ENCODE measurements around the gene FKBP8. TPM values are rescaled to one million over a fixed set of nuclear protein-coding genes. Genes with fewer than 3 reads are reported as not detected.

Gene FKBP8
- polyA plus RNA-seq, 3 donors = 78.0 to 159 (median 81.2) TPM

DNA sequence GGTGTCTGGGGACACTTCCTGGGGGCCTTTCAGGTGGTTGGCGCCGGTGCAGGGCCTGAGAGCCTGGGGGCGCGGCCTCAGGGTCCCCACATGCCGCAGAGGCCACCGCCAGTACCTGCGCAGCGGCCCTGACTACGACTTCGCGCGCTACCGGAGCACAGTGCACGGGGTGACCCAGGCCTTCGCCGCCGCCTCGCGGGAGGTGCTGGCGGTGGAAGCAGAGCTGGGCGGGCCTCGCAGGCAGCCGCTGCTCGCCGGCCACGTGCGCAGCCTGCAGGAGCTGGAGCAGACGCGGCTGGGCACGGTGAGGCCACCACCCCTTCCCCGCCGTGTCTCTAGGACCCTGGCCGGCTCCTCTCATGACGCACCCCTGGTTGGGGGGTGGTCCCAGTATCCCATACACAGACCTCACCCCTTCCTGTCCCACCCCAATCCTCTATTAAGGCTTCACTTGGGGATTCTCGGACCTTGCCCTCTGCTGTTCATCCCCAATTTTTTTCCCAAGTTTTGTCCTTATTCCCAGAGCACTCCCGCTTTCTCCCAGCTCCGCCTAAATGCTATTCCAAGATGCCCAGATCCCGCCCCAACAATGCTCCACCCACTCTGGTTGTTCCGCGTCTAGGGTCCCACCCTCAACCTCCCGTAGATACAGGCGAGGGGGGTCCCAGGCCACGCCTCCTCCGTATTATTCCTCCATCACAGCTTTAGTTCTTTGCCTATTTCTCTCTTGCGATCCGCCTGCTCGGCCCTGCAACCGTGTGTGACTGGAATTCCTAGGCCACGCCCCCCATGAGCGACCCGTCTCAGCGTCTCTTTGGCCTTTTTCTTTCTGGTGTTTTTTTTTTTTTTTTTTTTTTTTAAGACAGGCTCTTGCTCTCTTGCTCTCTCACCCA lies 46.3 kb upstream of the FKBP8 start:
- H2AFZ ChIP-seq (ENCODE audit: insufficient read depth, low read depth, low read length, poor library complexity, severe bottlenecking) = peak overlapping the region; percentile 91
- no peaks in the 10 kb centered on the region for H3K9me3 ChIP-seq (replicated peaks in 1 of 2; ENCODE audit: control insufficient read depth in 1 of 2, insufficient read depth in 1 of 2, low read length in 2 of 2)
- TF ChIP-seq, protein P1, sequence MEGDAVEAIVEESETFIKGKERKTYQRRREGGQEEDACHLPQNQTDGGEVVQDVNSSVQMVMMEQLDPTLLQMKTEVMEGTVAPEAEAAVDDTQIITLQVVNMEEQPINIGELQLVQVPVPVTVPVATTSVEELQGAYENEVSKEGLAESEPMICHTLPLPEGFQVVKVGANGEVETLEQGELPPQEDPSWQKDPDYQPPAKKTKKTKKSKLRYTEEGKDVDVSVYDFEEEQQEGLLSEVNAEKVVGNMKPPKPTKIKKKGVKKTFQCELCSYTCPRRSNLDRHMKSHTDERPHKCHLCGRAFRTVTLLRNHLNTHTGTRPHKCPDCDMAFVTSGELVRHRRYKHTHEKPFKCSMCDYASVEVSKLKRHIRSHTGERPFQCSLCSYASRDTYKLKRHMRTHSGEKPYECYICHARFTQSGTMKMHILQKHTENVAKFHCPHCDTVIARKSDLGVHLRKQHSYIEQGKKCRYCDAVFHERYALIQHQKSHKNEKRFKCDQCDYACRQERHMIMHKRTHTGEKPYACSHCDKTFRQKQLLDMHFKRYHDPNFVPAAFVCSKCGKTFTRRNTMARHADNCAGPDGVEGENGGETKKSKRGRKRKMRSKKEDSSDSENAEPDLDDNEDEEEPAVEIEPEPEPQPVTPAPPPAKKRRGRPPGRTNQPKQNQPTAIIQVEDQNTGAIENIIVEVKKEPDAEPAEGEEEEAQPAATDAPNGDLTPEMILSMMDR (IDR thresholded peaks at IDR 0.05) = no peak
- H3K4me3 ChIP-seq (replicated peaks in 1 of 3; ENCODE audit: low read depth in 2 of 3, low read length in 3 of 3) = peak overlapping the region; percentile 65 to 92 (median 69)
- H4K20me1 ChIP-seq (ENCODE audit: insufficient read depth, low read length) = peaks cover 30% of the 10 kb centered on the region
- H3K27ac ChIP-seq (ENCODE audit: low read depth in 1 of 2, low read length in 2 of 2) = peak overlapping the region; percentile 56 to 84
- intact Hi-C loops (cut with micrococcal nuclease) = loop anchor here (5.0 to 10.0 kb wide), 2 partner anchors 127 to 135 kb away; no protein-coding TSS in a partner anchor
- H3K4me3 Mint-ChIP-seq = peak overlapping the region; percentile 78 to 89
- H3K27me3 Mint-ChIP-seq (ENCODE audit: low read depth in 3 of 3) = peaks cover 4 to 15% (median 14%) of the 10 kb centered on the region in 3 donors
- peak overlapping the region; percentile 65 to 91 (median 84) for H3K27ac Mint-ChIP-seq
- H3K9ac ChIP-seq (ENCODE audit: insufficient read depth, low read length, poor library complexity, severe bottlenecking) = peak overlapping the region; percentile 76
- peaks cover 38 to 60% of the 10 kb centered on the region in 2 donors for H3K4me1 ChIP-seq (ENCODE audit: control insufficient read depth in 1 of 2, insufficient read depth in 2 of 2, low read length in 2 of 2)
- H3K4me1 Mint-ChIP-seq = peaks cover 45% of the 10 kb centered on the region
- peaks cover 0 to 3% (median 0%) of the 10 kb centered on the region in 7 donors for H3K9me3 Mint-ChIP-seq
- peaks cover 8% of the 10 kb centered on the region for H3K79me2 ChIP-seq (ENCODE audit: insufficient read depth, low read length)
- peaks cover 10 to 21% of the 10 kb centered on the region in 2 donors for H3K36me3 Mint-ChIP-seq
- H3K4me2 ChIP-seq (replicated peaks; ENCODE audit: extremely low read depth, low read length, poor library complexity, severe bottlenecking) = peak overlapping the region; percentile 99
- H3K36me3 ChIP-seq (replicated peaks in 1 of 2; ENCODE audit: control insufficient read depth in 1 of 2, insufficient read depth in 2 of 2, low read length in 2 of 2) = peaks cover 7 to 8% of the 10 kb centered on the region in 2 donors
- H3K27me3 ChIP-seq (ENCODE audit: control insufficient read depth in 2 of 2, insufficient read depth in 2 of 2, low read length in 2 of 2) = peaks cover 0 to 7% of the 10 kb centered on the region in 2 donors
- WGBS (ENCODE audit: insufficient coverage) = 18% methylated on average over 48 of the region's 52 CpGs
- DNase-seq = peak; percentile 49 to 63 (median 50)

DNA sequence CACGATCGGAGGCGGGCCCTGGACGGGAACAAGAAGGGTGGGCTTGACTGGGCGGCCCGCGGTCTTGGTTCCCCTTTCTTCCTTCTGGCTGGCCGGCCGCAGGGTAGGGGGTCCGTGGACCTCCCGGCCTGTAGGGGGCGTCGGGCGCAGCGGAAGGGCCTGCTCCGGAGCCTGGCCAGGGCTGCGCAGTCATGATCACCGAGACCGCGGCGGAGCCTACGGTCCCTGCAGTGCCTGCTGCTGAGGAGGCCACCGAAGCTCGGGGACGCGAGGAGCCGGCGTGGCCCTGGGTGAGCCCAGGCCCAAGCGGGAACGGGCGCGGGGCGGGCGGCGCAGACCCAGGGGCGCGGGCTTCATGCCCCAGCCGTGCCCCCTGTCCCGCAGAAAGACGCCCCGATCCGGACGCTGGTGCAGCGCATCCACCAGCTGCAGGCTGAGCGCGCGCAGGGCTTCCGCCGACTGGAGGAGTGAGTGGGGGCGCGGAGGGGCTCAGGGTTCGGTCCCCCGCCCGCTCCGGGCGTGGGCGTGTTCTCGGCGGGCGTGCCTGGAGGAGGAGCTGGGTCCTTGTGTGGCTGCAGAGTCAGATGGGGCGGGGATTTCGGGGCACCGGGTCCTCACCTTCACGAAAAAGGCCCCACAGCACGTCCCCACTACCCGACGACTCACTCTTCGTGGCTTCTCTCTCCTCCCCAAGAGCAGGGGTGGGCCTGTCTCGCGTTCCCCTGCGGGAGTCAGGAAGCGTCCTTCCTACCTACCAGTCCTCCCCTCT lies 45.4 kb upstream of the FKBP8 start, which contains the start of gene REX1BD:
TSS of gene REX1BD (plus strand) at position 188 of the 769 bp plus-strand sequence. CDS start at position 192, 4 bp downstream.
- peaks cover 3 to 13% (median 8%) of the 10 kb centered on the region in 3 donors for H3K27me3 Mint-ChIP-seq (ENCODE audit: low read depth in 3 of 3)
- WGBS (ENCODE audit: insufficient coverage) = under 1% methylated on average over 66 of the region's 72 CpGs
- peak within 1 kb of the TSS; percentile 91 for H2AFZ ChIP-seq (ENCODE audit: insufficient read depth, low read depth, low read length, poor library complexity, severe bottlenecking)

More for the DNA sequence above, 45.4 kb upstream of the FKBP8 start, which contains the start of gene REX1BD:
- Mint-ChIP-seq H3K4me3 (peak within 1 kb of the TSS; percentile 78 to 89), H3K9me3 (peaks cover 0 to 3% (median 0%) of the 10 kb centered on the region in 7 donors), H3K27ac (peak within 1 kb of the TSS; percentile 65 to 93 (median 87)), H3K4me1 (peaks cover 42% of the 10 kb centered on the region), H3K36me3 (peaks cover 10 to 21% of the 10 kb centered on the region in 2 donors)
- Histone ChIP-seq H3K4me2 (replicated peaks; ENCODE audit: extremely low read depth, low read length, poor library complexity, severe bottlenecking) (peak within 1 kb of the TSS; percentile 99), H3K9ac (ENCODE audit: insufficient read depth, low read length, poor library complexity, severe bottlenecking) (peak within 1 kb of the TSS; percentile 76), H3K4me1 (ENCODE audit: control insufficient read depth in 1 of 2, insufficient read depth in 2 of 2, low read length in 2 of 2) (peaks cover 35 to 52% of the 10 kb centered on the region in 2 donors), H3K79me2 (ENCODE audit: insufficient read depth, low read length) (peaks cover 8% of the 10 kb centered on the region), H3K4me3 (replicated peaks in 1 of 3; ENCODE audit: low read depth in 2 of 3, low read length in 3 of 3) (peak within 1 kb of the TSS; percentile 65 to 92 (median 69)), H3K36me3 (replicated peaks in 1 of 2; ENCODE audit: control insufficient read depth in 1 of 2, insufficient read depth in 2 of 2, low read length in 2 of 2) (peaks cover 7 to 8% of the 10 kb centered on the region in 2 donors), H3K27me3 (ENCODE audit: control insufficient read depth in 2 of 2, insufficient read depth in 2 of 2, low read length in 2 of 2) (peaks cover 0 to 6% of the 10 kb centered on the region in 2 donors), H3K9me3 (replicated peaks in 1 of 2; ENCODE audit: control insufficient read depth in 1 of 2, insufficient read depth in 1 of 2, low read length in 2 of 2) (no peaks in the 10 kb centered on the region), H3K27ac (ENCODE audit: low read depth in 1 of 2, low read length in 2 of 2) (peak within 1 kb of the TSS; percentile 56 to 84), H4K20me1 (ENCODE audit: insufficient read depth, low read length) (peaks cover 30% of the 10 kb centered on the region)
- intact Hi-C loops (cut with micrococcal nuclease) = loop anchor here (5.0 to 10.0 kb wide), 2 partner anchors 126 to 134 kb away; no protein-coding TSS in a partner anchor
- peak; percentile 79 to 87 (median 86) for DNase-seq
- TF ChIP-seq, protein P1 (IDR thresholded peaks at IDR 0.05) = peak; percentile 93
